Ectodermal cell (in vitro differentiated cells): ENCODE results near the gene GRAMD1B.

Experiments
- H3K27ac ChIP-seq: 2 replicates; pipeline ENCODE4 v1.7.0; 2013; ENCODE audit warnings: mild to moderate bottlenecking, low read depth, low read length; ENCODE audit not compliant: insufficient read depth, poor library complexity, severe bottlenecking
- H3K27me3 ChIP-seq: 2 replicates; pipeline ENCODE4 v1.7.0; 2013; ENCODE audit warnings: mild to moderate bottlenecking, low read length; ENCODE audit not compliant: insufficient read depth, control insufficient read depth, poor library complexity, severe bottlenecking
- H3K36me3 ChIP-seq: one replicate; pipeline ENCODE4 v1.7.0; 2013; ENCODE audit warnings: low read length; ENCODE audit not compliant: control insufficient read depth, insufficient read depth
- H3K4me1 ChIP-seq: one replicate; pipeline ENCODE4 v1.7.0; 2013; ENCODE audit warnings: low read length; ENCODE audit not compliant: control insufficient read depth, insufficient read depth
- H3K4me3 ChIP-seq: 2 replicates; pipeline ENCODE4 v1.7.0; 2013; ENCODE audit warnings: low read depth, low read length, control low read depth; ENCODE audit not compliant: insufficient read depth
- H3K9me3 ChIP-seq: 2 replicates; pipeline ENCODE4 v1.7.0; 2013; ENCODE audit warnings: mild to moderate bottlenecking, low read length, moderate library complexity; ENCODE audit not compliant: control insufficient read depth
- WGBS, 2 experiments: methylation state at CpG; one replicate each; pipeline ENCODE4 v1.1.7; 2013; ENCODE audit warnings: missing lambda C conversion rate in 2 of 2; 5-methylcytosine and 5-hydroxymethylcytosine counted together

GRAMD1B gene

DNA sequence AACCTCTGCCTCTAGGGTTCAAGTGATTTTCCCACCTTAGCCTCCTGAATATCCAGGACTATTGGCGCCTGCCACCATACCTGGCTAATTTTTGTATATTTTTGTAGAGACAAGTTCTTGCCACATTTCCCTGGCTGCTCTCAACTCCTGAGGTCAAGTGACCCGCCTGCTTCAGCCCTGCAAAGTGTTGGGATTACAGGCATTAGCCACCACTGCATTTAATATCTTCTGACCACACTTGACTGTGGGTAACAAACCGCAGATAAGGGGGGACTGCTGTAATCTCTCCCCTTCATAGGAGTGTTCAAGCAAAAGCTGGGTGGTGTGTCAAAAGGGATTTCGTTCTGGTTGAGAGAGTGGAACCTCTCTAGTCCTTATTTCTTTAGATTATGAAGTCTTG is 53.4 kb downstream of the GRAMD1B start:
- Histone ChIP-seq H3K27me3 (no peaks in the 10 kb centered on the region), H3K9me3 (no peaks in the 10 kb centered on the region), H3K27ac (no peak overlapping the region), H3K4me3 (no peak overlapping the region), H3K36me3 (no peaks in the 10 kb centered on the region), H3K4me1 (no peaks in the 10 kb centered on the region)
- WGBS, 2 experiments = 89 to 92% methylated on average over 4 of the region's 4 CpGs

- no peaks in the 10 kb centered on the region for H3K27me3 ChIP-seq
- H3K27ac ChIP-seq = no peak overlapping the region
- 93% methylated on average over 8 of the region's 8 CpGs for WGBS, 2 experiments
- no peaks in the 10 kb centered on the region for H3K4me1 ChIP-seq
- no peak overlapping the region for H3K4me3 ChIP-seq
- no peaks in the 10 kb centered on the region for H3K9me3 ChIP-seq
- no peaks in the 10 kb centered on the region for H3K36me3 ChIP-seq
These were observed 54.4 kb downstream of the GRAMD1B start for GRCh38 chr11:123484448-123484847.

DNA sequence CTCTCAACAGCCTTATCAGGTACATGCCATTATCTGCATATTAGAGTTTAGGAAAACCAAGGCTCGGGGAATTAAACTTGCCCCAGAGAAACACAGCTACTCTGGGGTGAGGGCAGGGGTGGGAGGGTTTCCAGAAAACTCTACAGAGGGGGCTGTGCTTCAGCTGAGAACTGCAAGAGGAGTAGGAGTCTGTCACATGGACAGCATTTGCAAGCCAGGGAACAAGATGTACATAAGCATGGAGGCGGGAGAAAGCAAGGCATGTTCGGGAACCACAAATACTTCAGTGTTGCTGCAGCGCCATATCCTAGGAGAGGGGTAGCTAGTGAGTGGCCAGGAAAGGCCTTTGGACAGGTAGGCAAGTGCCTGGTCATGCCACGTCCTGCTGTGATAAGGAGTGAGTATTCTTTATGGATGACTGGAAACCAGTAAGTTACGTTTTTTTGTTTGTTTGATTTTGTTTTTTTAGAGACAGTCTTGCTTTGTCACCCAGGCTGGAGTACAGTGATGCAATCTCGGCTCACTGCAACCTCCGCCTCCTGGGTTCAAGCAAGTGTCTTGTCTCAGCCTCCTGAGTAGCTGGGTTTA is 57.2 kb downstream of the GRAMD1B start:
- Histone ChIP-seq H3K27ac (no peak overlapping the region), H3K27me3 (no peaks in the 10 kb centered on the region), H3K4me3 (no peak overlapping the region), H3K36me3 (no peaks in the 10 kb centered on the region), H3K9me3 (no peaks in the 10 kb centered on the region), H3K4me1 (peaks cover 6% of the 10 kb centered on the region)
- WGBS, 2 experiments = 87 to 89% methylated on average over 8 of the region's 8 CpGs

DNA sequence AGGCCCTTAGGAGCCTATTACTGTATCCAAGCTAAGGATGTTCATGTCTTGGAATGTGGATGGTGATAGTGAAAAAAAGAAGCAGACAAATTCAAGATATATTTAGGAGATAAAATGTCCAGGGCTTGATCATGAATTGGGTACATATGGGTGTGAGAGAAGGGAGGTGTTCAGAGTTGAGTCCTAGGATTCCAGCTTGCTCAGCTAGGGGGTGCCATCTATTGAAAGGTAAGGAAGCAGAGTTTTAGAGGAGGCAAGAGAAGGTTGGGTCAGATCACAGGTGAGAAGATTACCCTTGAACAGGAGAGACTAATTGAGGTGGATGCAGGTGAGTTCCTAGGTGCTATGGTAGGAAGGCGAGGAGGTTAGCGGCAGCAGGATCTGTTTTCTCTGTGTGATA is 60.5 kb downstream of the GRAMD1B start:
- Histone ChIP-seq H3K27ac (no peak overlapping the region), H3K36me3 (no peaks in the 10 kb centered on the region), H3K4me3 (no peak overlapping the region), H3K4me1 (peaks cover 39% of the 10 kb centered on the region), H3K9me3 (no peaks in the 10 kb centered on the region), H3K27me3 (no peaks in the 10 kb centered on the region)
- 94 to 95% methylated on average over 2 of the region's 2 CpGs for WGBS, 2 experiments

GRCh38 chr11:123491241-123491640 is 61.2 kb downstream of the GRAMD1B start:
- WGBS, 2 experiments = 92 to 93% methylated on average over 3 of the region's 3 CpGs
- no peaks in the 10 kb centered on the region for H3K27me3 ChIP-seq
- H3K4me1 ChIP-seq = peaks cover 46% of the 10 kb centered on the region

DNA sequence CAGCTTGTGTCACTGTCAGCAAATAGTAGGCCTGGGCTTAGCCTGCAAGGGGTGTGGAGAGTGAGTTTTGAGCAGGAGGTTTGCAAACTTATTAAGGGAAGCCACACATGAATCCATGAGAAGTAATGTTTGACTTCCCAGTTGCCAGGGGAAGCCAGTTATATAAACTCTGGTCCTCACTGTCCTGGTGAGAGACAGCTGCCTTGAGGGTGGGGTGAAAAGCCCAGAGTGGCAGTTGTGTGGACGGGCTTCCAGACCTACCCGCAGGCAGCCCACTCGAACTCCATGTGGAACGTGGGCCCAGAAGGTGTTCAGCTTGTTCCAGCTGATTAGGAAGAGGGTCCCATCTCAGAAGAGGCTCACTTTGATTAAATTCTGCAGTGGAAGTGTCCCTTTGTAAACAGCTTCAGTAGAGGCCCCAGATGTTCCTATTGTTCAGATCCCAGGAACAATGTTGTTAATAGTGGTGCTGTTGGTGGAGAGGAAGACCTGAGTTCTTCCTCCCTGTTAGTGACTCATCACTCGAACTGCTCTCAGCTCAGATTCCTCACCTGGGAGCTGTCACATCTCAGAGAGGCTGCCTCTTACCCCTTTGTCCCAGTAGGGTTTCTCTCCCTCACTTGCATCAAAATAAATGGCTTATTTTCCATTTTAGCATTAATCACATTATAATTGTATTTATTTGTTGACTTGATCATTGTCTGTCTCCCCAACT is 63.4 kb downstream of the GRAMD1B start:
- H3K36me3 ChIP-seq = no peaks in the 10 kb centered on the region
- WGBS, 2 experiments = 60 to 63% methylated on average over 5 of the region's 5 CpGs
- peak overlapping the region; percentile 40 for H3K27ac ChIP-seq

More at GRCh38 chr11:123491241-123491640, 61.2 kb downstream of the GRAMD1B start:
- no peak overlapping the region for H3K4me3 ChIP-seq
- H3K27ac ChIP-seq = no peak overlapping the region
- no peaks in the 10 kb centered on the region for H3K36me3 ChIP-seq
- H3K9me3 ChIP-seq = no peaks in the 10 kb centered on the region

GRCh38 chr11:123494195-123495050 is 64.4 kb downstream of the GRAMD1B start:
- Histone ChIP-seq H3K27ac (peak overlapping the region; percentile 89), H3K27me3 (no peaks in the 10 kb centered on the region), H3K36me3 (no peaks in the 10 kb centered on the region), H3K9me3 (no peaks in the 10 kb centered on the region), H3K4me3 (no peak overlapping the region), H3K4me1 (peaks cover 49% of the 10 kb centered on the region)
- 27 to 32% methylated on average over 6 of the region's 6 CpGs for WGBS, 2 experiments

More for the DNA sequence above, 63.4 kb downstream of the GRAMD1B start:
- Histone ChIP-seq H3K4me1 (peaks cover 49% of the 10 kb centered on the region), H3K4me3 (no peak overlapping the region), H3K27me3 (no peaks in the 10 kb centered on the region), H3K9me3 (no peaks in the 10 kb centered on the region)

GRCh38 chr11:123504401-123504800 is 74.3 kb downstream of the GRAMD1B start:
- peaks cover 14% of the 10 kb centered on the region for H3K4me1 ChIP-seq
- H3K36me3 ChIP-seq = no peaks in the 10 kb centered on the region
- no peaks in the 10 kb centered on the region for H3K27me3 ChIP-seq
- H3K4me3 ChIP-seq = no peak overlapping the region
- no peak overlapping the region for H3K27ac ChIP-seq
- 93 to 94% methylated on average over 5 of the region's 5 CpGs for WGBS, 2 experiments
- H3K9me3 ChIP-seq = no peaks in the 10 kb centered on the region

DNA sequence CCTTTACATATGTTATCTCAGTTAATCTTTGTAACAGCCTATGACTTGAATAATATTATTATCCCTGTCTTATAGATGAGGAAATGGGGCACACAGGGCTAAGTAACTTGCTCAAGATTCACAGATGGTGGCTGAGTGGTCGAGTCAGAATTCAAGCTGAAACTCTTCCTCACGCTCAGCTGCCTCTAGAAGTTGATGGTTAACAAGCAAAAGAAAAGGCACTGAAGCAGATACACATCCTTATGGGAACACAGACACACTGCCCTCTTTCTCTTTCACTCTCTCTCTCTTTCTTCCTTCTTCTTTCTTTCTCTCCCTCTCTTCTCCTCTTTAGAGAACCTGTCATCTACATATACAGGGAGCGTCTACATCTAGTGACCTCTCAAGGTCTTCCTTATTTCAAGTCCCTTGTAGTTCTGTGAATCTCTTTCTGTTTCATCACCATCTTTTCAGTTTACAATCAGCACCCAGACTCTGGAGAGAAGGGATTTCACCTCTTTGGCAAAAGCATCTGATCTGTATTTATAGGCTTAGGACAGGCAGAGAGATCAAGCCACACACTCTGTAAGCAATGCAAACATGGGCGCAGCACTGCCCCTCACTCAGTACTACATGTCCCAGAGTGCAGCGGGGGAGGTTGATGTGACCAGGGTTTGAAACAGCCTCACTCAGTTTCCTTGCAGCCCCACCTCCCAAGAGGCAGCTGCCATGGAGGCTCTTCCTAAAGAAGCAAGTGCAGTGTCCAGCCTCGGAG is 75.7 kb downstream of the GRAMD1B start:
- H3K4me1 ChIP-seq = peaks cover 25% of the 10 kb centered on the region
- H3K9me3 ChIP-seq = no peaks in the 10 kb centered on the region
- no peak overlapping the region for H3K27ac ChIP-seq
- no peaks in the 10 kb centered on the region for H3K36me3 ChIP-seq
- H3K27me3 ChIP-seq = no peaks in the 10 kb centered on the region
- 72 to 73% methylated on average over 6 of the region's 6 CpGs for WGBS, 2 experiments
- H3K4me3 ChIP-seq = no peak overlapping the region
